GM10266 (cell line): ENCODE measurements around the gene CDK1.

Experiments
- DNase-seq: peaks from one replicate; pipeline ENCODE4 v3.0.0; 2012; ENCODE audit errors: extremely low spot score
- TF ChIP-seq, protein P1 (sequence below): IDR thresholded peaks from 2 replicates; pipeline ENCODE4 v1.5.1; 2012; ENCODE audit warnings: mild to moderate bottlenecking, low read depth; ENCODE audit not compliant: control insufficient read depth, insufficient read depth; ENCODE audit errors: missing control alignments

The CDK1 gene

DNA sequence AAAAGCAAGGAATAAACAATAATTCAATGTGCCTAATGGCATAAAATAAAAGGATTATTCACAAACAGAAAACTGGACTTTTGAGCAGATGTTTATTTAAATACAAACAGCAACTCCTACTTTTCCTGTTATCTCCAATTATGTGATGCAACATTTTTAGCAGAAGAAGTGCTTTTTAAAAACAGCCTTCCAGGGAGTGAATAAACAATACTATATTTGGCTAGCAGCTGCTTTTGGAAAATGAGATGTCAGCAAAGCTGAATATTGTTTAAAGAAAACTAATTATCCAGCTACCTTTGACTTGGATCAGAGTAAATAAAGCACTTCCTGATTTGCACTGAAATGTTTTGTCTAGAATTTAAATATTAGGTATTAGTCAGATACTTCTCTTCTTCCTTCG lies 23.2 kb downstream of the CDK1 start:
- TF ChIP-seq, protein P1, sequence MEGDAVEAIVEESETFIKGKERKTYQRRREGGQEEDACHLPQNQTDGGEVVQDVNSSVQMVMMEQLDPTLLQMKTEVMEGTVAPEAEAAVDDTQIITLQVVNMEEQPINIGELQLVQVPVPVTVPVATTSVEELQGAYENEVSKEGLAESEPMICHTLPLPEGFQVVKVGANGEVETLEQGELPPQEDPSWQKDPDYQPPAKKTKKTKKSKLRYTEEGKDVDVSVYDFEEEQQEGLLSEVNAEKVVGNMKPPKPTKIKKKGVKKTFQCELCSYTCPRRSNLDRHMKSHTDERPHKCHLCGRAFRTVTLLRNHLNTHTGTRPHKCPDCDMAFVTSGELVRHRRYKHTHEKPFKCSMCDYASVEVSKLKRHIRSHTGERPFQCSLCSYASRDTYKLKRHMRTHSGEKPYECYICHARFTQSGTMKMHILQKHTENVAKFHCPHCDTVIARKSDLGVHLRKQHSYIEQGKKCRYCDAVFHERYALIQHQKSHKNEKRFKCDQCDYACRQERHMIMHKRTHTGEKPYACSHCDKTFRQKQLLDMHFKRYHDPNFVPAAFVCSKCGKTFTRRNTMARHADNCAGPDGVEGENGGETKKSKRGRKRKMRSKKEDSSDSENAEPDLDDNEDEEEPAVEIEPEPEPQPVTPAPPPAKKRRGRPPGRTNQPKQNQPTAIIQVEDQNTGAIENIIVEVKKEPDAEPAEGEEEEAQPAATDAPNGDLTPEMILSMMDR, result no peak
- DNase-seq, result no peak

DNA sequence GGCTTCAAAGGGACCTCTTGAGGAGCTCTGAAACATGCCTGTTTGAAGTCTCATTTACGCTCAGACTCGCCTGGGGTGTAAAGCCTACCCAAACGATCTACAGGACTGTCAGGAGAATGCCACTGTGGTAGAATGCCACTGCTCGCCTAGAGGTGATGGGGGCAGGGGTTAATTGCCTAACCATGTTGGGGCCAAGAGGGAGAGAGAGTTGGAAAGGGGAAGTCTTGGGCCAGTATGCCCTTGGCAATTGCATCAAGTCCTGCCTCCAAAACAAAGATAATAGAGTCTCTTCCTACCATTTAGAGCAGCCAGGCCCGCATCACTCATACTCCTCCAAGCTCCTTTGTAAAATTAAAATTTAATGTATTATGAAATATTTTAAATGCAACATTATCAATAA lies 25.2 kb downstream of the CDK1 start:
- no peak for DNase-seq
- TF ChIP-seq, protein P1, result no peak

DNA sequence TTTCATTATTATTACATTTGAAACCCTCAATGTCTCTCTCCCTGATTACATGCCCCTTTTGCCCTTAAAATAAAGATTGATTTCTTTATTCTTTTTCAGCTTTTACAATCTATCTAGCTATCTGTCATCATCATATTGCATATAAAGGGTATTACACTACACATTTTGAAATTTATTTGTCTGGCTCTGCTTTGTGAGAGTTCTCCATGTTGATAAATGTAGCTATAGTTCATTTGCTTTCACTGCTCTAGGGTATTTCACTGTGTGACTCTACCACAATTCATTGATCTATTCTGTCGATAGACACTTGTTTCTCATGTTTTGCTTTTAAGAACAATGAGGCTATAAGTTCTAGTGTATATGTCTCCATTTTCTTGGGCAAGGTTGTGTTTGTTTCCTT lies 25.6 kb downstream of the CDK1 start:
- TF ChIP-seq, protein P1, result no peak
- no peak for DNase-seq

DNA sequence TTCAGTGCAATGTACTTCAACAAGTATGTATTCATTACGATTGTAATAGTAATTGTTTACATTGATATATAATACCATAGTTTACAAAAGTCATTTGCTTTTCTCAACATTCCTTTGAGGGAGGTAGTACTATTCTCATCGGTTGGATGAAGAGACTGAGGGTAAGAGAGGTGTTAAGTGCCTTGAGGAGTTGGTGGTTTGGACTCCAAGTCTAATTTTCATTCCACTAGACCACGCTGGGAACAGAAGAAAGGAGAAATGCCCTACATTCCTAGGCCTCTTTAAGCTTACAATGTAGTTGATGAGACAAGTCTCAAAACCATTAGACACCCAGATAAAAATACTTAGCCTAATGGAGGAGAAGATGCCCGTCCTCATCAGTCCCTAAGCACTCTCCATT lies 28.6 kb downstream of the CDK1 start:
- TF ChIP-seq, protein P1, result no peak
- no peak for DNase-seq

DNA sequence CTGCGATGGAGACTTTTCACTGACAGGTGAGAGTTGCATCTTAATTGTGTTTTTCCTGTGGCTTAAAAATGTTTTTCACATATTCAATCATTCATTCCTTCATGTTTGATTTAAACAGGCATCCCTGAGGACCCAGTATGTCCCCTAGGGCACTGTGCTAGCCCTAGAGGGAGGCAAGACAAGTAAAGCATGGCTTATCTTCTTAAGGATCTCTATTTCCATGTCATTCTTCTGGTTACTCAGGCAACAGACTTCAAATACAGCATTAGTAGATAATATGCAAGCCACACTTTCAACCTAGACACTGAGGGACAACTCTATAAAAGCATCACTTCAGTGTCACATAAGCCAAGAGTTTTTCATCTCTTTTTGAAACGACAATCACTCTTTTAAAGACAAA lies 29.2 kb downstream of the CDK1 start:
- no peak for DNase-seq
- TF ChIP-seq, protein P1, result no peak

DNA sequence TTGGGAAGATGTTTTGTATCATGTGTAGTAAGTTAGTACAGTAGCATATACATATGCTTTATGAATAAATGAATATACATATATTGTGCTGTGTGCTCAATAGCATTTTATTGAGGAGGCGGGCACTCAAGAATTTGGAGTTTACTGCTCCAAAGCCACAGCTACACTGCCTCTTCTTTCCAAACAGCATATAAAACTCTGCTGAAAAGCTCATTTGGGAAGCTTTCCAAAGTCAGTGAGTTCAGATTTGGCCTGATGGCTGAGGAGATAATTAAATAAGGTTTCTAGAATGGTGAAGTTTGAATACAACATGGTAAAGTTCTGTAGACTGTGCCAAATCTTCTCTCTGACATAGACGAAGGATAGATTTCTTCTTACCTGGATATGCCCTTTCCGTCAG lies 29.8 kb downstream of the CDK1 start:
- TF ChIP-seq, protein P1, result no peak

DNA sequence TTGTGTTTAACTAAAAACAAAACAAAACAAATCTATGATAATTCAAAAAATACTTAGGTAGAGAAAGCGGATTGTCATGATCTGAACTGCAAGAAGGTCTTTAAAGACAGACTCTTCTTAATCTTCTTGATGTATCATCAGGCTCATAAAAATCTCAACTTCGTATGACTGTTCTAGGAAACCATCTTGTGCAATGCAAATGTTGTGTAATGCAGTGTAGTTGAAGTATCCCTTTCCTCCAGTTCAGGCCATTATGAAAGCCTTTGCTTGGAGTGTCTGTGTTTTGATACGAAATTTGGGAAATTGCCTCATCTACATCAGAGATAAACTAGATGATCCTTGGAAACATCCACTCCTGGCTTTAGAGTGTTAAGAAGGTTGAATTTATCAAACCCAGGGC lies 30.9 kb downstream of the CDK1 start:
- TF ChIP-seq, protein P1, result no peak
- DNase-seq, result no peak

More for the DNA sequence above, 29.8 kb downstream of the CDK1 start:
- DNase-seq, result no peak
